Measurements from ENCODE around the gene VAV3. TPM values are rescaled to one million over a fixed set of nuclear protein-coding genes. Genes with fewer than 3 reads are reported as not detected.

The VAV3 gene
- total and polyA plus RNA-seq, 2 of the 8 experiments (the other 6 are each of a cell fraction or from before 2014, with no cell fraction given) = 2.9 to 7.9 TPM

DNA sequence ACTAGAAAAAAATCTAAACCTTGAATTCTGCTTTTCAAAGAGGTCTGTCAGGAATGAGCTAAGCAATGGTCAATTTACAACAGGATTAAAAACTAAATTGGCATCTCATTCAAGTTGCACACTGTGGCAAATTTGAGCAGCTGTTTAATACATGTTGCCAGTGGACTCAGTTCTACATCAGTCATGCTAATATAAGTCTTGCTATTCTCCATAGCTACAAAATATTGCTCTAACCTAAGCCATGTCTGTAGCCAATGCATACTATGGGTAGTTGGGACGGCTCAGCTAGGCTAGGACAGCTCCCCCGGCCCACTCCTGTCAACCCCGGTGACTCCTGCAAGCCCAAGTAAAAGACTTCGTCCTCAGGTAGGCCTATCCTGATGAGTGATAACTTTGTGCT is 10.9 kb upstream of the VAV3 start (continued):
- TF ChIP-seq SAP30 (IDR thresholded peaks at IDR 0.05; ENCODE audit: insufficient read depth, insufficient replicate concordance, low read length) = no peak
- TF ChIP-seq TBP (IDR thresholded peaks at IDR 0.05; ENCODE audit: low read depth, low read length) = no peak
- TF ChIP-seq CHD1 (IDR thresholded peaks at IDR 0.05; ENCODE audit: low read depth, low read length) = no peak
- TF ChIP-seq KDM1A (IDR thresholded peaks at IDR 0.05; ENCODE audit: borderline replicate concordance, low read length) = no peak
- TF ChIP-seq CREB1 (IDR thresholded peaks at IDR 0.05) = no peak
- TF ChIP-seq KDM5A (IDR thresholded peaks at IDR 0.05; ENCODE audit: low read length) = no peak
